C4-2B (cell line): ENCODE data around the gene SPON1.

Experiments
- ZFX ChIP-seq: fragments of 450-650 bp; IDR thresholded peaks from 2 replicates; pipeline ENCODE4 v1.6.1; 2017
- TF ChIP-seq, protein P1 (sequence below): fragments of 450-650 bp; conservative IDR thresholded peaks from 2 replicates; pipeline ENCODE4 v1.5.1; 2017; ENCODE audit warnings: mild to moderate bottlenecking

DNA sequence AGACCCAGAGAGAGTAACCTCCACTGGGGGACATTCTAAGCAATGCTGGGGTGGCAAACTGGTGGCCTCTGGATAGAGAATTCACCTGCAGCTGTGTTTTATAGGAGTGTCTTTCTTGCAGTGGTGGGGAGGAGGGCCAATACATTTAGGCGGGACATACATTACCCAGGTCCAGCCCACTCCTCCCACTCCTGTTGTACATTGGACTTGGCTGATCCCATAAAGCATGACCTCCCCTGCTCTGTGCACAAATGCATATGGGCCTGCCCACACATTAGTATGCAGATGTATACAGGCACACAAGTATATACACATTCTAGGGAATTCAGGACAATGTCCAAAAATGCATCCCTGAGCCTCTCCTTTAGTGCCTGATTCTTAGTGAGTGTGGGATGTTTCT lies 297.4 kb downstream of the SPON1 start:
- TF ChIP-seq, protein P1, sequence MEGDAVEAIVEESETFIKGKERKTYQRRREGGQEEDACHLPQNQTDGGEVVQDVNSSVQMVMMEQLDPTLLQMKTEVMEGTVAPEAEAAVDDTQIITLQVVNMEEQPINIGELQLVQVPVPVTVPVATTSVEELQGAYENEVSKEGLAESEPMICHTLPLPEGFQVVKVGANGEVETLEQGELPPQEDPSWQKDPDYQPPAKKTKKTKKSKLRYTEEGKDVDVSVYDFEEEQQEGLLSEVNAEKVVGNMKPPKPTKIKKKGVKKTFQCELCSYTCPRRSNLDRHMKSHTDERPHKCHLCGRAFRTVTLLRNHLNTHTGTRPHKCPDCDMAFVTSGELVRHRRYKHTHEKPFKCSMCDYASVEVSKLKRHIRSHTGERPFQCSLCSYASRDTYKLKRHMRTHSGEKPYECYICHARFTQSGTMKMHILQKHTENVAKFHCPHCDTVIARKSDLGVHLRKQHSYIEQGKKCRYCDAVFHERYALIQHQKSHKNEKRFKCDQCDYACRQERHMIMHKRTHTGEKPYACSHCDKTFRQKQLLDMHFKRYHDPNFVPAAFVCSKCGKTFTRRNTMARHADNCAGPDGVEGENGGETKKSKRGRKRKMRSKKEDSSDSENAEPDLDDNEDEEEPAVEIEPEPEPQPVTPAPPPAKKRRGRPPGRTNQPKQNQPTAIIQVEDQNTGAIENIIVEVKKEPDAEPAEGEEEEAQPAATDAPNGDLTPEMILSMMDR = no peak
- TF ChIP-seq ZFX = no peak
